Mesendoderm (in vitro differentiated cells): ENCODE data around the gene EMC1.

Source experiments
- DNase-seq: peaks from one replicate; pipeline ENCODE4 v3.0.0; 2013
- H2AK5ac ChIP-seq: 2 replicates; pipeline ENCODE4 v1.6.1; 2013; ENCODE audit warnings: low read length, inconsistent platforms
- H2BK120ac ChIP-seq: 2 replicates; pipeline ENCODE4 v1.6.1; 2013; ENCODE audit warnings: low read depth, mild to moderate bottlenecking, low read length, moderate library complexity, mixed read lengths
- H2BK15ac ChIP-seq: replicated peaks from 2 replicates; pipeline ENCODE4 v1.6.1; 2013; ENCODE audit warnings: low read depth, mild to moderate bottlenecking, moderate library complexity
- H2BK5ac ChIP-seq: 2 replicates; pipeline ENCODE4 v1.6.1; 2013; ENCODE audit warnings: low read length, inconsistent platforms
- H3K18ac ChIP-seq: 2 replicates; pipeline ENCODE4 v1.6.1; 2013; ENCODE audit warnings: mild to moderate bottlenecking, low read length, mixed read lengths
- H3K23ac ChIP-seq: one replicate; pipeline ENCODE4 v1.6.1; 2013; ENCODE audit warnings: low read length
- H3K27ac ChIP-seq: 2 replicates; pipeline ENCODE4 v1.5.1; 2013; ENCODE audit warnings: low read depth, mild to moderate bottlenecking, inconsistent platforms, low read length, moderate library complexity
- H3K27me3 ChIP-seq: 2 replicates; pipeline ENCODE4 v1.6.1; 2013; ENCODE audit warnings: low read length, control low read depth, mild to moderate bottlenecking, inconsistent platforms; ENCODE audit not compliant: insufficient read depth, poor library complexity
- H3K36me3 ChIP-seq: 2 replicates; pipeline ENCODE4 v1.6.1; 2013; ENCODE audit warnings: low read length, inconsistent platforms; ENCODE audit not compliant: control insufficient read depth, insufficient read depth
- H3K4ac ChIP-seq: one replicate; pipeline ENCODE4 v1.6.1; 2013; ENCODE audit warnings: low read depth, mild to moderate bottlenecking, low read length, moderate library complexity
- H3K4me1 ChIP-seq: 2 replicates; pipeline ENCODE4 v1.6.1; 2013; ENCODE audit warnings: low read depth, low read length, inconsistent platforms; ENCODE audit not compliant: control insufficient read depth
- H3K4me2 ChIP-seq: 2 replicates; pipeline ENCODE4 v1.6.1; 2013; ENCODE audit warnings: low read length
- H3K4me3 ChIP-seq: 2 replicates; pipeline ENCODE4 v1.5.1; 2013; ENCODE audit warnings: mild to moderate bottlenecking, low read length
- H3K56ac ChIP-seq: one replicate; pipeline ENCODE4 v1.6.1; 2013; ENCODE audit warnings: low read length
- H3K79me1 ChIP-seq: 2 replicates; pipeline ENCODE4 v1.6.1; 2013; ENCODE audit warnings: low read length, inconsistent platforms
- H3K79me2 ChIP-seq: 2 replicates; pipeline ENCODE4 v1.6.1; 2013; ENCODE audit warnings: mild to moderate bottlenecking, low read length; ENCODE audit not compliant: control insufficient read depth, insufficient read depth
- H3K9ac ChIP-seq: 2 replicates; pipeline ENCODE4 v1.6.1; 2013; ENCODE audit warnings: low read length, inconsistent platforms
- H4K5ac ChIP-seq: one replicate; pipeline ENCODE4 v1.6.1; 2013; ENCODE audit warnings: low read length
- H4K8ac ChIP-seq: one replicate; pipeline ENCODE4 v1.6.1; 2013; ENCODE audit warnings: low read depth, mild to moderate bottlenecking, control low read depth, low read length, moderate library complexity
- whole genome bisulfite sequencing: extraction: QIAGEN DNeasy Blood & Tissue Kit; methylation state at CpG from one replicate; pipeline ENCODE4 v1.1.7; 2013; ENCODE audit warnings: low lambda C conversion rate, missing lambda C conversion rate; ENCODE audit not compliant: insufficient coverage; ENCODE audit errors: extremely low coverage; 5-methylcytosine and 5-hydroxymethylcytosine counted together

The EMC1 gene

GRCh38 chr1:19199969-19200604 is 51.2 kb downstream of the EMC1 start:
- H3K56ac ChIP-seq: no peak overlapping the region
- H4K5ac ChIP-seq: no peak overlapping the region
- H3K79me1 ChIP-seq: peaks cover 11% of the 10 kb centered on the region
- H2BK120ac ChIP-seq: no peak overlapping the region
- no peak overlapping the region for H3K23ac ChIP-seq
- WGBS: no CpG with 5 or more reads among the region's 4 CpGs
- no peak overlapping the region for H3K9ac ChIP-seq
- no peak overlapping the region for H3K27ac ChIP-seq
- no peak overlapping the region for H3K4ac ChIP-seq
- no peak for DNase-seq
- no peak overlapping the region for H2BK5ac ChIP-seq
- no peak overlapping the region for H3K18ac ChIP-seq
- H3K4me1 ChIP-seq: no peaks in the 10 kb centered on the region
- H3K27me3 ChIP-seq: no peaks in the 10 kb centered on the region
- H3K79me2 ChIP-seq: peaks cover 46% of the 10 kb centered on the region
- no peak overlapping the region for H3K4me2 ChIP-seq
- no peak overlapping the region for H2AK5ac ChIP-seq
- H3K36me3 ChIP-seq: peaks cover 6% of the 10 kb centered on the region
- H3K4me3 ChIP-seq: no peak overlapping the region
- H4K8ac ChIP-seq: no peak overlapping the region
- no peak overlapping the region for H2BK15ac ChIP-seq

DNA sequence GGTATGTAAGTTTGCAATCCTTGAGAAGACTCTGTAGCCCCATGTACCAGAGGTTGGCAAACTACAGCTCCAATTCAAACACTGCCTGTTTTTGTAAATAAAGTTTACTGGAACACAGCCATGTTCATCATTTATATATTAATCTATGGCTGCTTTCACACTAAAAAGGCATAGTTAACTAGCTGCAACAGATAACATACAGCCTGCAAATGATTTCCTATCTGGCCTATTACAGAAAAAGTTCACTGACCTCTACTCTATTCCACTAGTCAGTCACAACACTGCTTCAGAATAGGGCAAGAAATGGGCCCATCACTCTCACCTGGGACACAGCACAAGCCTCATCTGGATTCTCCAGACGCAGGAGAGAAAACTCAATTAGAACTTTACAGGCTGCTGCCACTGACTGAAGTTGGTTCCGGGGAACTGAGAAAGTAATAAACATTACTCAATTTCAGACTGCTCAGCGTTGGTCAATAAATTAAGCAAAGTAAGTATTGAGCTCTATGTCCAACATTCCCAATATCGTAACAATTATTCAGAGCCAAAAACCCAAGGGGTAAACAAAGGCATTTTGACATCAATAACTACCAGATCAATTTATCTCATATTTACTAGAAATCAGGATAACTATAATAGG is 51.9 kb downstream of the EMC1 start:
- H3K79me1 ChIP-seq: peaks cover 11% of the 10 kb centered on the region
- no peak overlapping the region for H3K18ac ChIP-seq
- DNase-seq: no peak
- H3K27ac ChIP-seq: no peak overlapping the region
- no peak overlapping the region for H3K56ac ChIP-seq
- H3K9ac ChIP-seq: no peak overlapping the region
- WGBS: no CpG with 5 or more reads among the region's 4 CpGs
- H2BK15ac ChIP-seq: no peak overlapping the region
- H2BK120ac ChIP-seq: no peak overlapping the region
- no peaks in the 10 kb centered on the region for H3K4me1 ChIP-seq
- H2AK5ac ChIP-seq: no peak overlapping the region
- no peak overlapping the region for H3K4me3 ChIP-seq
- no peak overlapping the region for H2BK5ac ChIP-seq
- H3K27me3 ChIP-seq: no peaks in the 10 kb centered on the region
- no peak overlapping the region for H3K4ac ChIP-seq
- H4K8ac ChIP-seq: no peak overlapping the region
- H3K79me2 ChIP-seq: peaks cover 40% of the 10 kb centered on the region
- no peak overlapping the region for H3K23ac ChIP-seq
- H4K5ac ChIP-seq: no peak overlapping the region
- no peak overlapping the region for H3K4me2 ChIP-seq
- peaks cover 6% of the 10 kb centered on the region for H3K36me3 ChIP-seq

GRCh38 chr1:19198820-19199219 is 52.5 kb downstream of the EMC1 start:
- no peak overlapping the region for H3K27ac ChIP-seq

GRCh38 chr1:19197845-19198244 is 53.5 kb downstream of the EMC1 start:
- Histone ChIP-seq H3K79me2 (peaks cover 26% of the 10 kb centered on the region), H2AK5ac (no peak overlapping the region), H3K79me1 (peaks cover 10% of the 10 kb centered on the region), H2BK15ac (no peak overlapping the region), H3K56ac (no peak overlapping the region), H3K4me3 (no peak overlapping the region), H3K4me1 (no peaks in the 10 kb centered on the region), H3K27me3 (no peaks in the 10 kb centered on the region), H4K5ac (no peak overlapping the region), H3K27ac (no peak overlapping the region), H3K4me2 (no peak overlapping the region), H2BK5ac (no peak overlapping the region), H3K9ac (no peak overlapping the region), H3K36me3 (peaks cover 7% of the 10 kb centered on the region), H3K18ac (no peak overlapping the region), H3K4ac (no peak overlapping the region), H2BK120ac (no peak overlapping the region), H3K23ac (no peak overlapping the region), H4K8ac (no peak overlapping the region)
- DNase-seq: no peak
- WGBS: no CpG with 5 or more reads among the region's 2 CpGs

More at GRCh38 chr1:19198820-19199219, 52.5 kb downstream of the EMC1 start:
- Histone ChIP-seq H3K79me1 (peaks cover 11% of the 10 kb centered on the region), H3K56ac (no peak overlapping the region), H3K18ac (no peak overlapping the region), H3K27me3 (no peaks in the 10 kb centered on the region), H3K79me2 (peaks cover 36% of the 10 kb centered on the region), H2BK120ac (no peak overlapping the region), H3K4ac (no peak overlapping the region), H2BK15ac (no peak overlapping the region), H3K23ac (no peak overlapping the region), H2BK5ac (no peak overlapping the region), H4K5ac (no peak overlapping the region), H2AK5ac (no peak overlapping the region), H3K4me2 (no peak overlapping the region), H3K9ac (no peak overlapping the region), H3K4me3 (no peak overlapping the region), H3K4me1 (no peaks in the 10 kb centered on the region), H3K36me3 (peaks cover 6% of the 10 kb centered on the region), H4K8ac (no peak overlapping the region)
- WGBS: no CpG with 5 or more reads among the region's 4 CpGs
- DNase-seq: no peak

- no peak overlapping the region for H3K4me2 ChIP-seq
- H2BK120ac ChIP-seq: no peak overlapping the region
- H3K9ac ChIP-seq: no peak overlapping the region
- no peak overlapping the region for H3K56ac ChIP-seq
- WGBS: no CpG with 5 or more reads among the region's 3 CpGs
- no peak for DNase-seq
- H2BK15ac ChIP-seq: no peak overlapping the region
- no peak overlapping the region for H3K27ac ChIP-seq
- no peak overlapping the region for H3K4ac ChIP-seq
- H3K4me1 ChIP-seq: no peaks in the 10 kb centered on the region
- H2BK5ac ChIP-seq: no peak overlapping the region
- no peak overlapping the region for H2AK5ac ChIP-seq
- peaks cover 11% of the 10 kb centered on the region for H3K79me2 ChIP-seq
- H3K27me3 ChIP-seq: no peaks in the 10 kb centered on the region
- H3K4me3 ChIP-seq: no peak overlapping the region
- peaks cover 7% of the 10 kb centered on the region for H3K36me3 ChIP-seq
- H3K79me1 ChIP-seq: peaks cover 5% of the 10 kb centered on the region
- no peak overlapping the region for H4K8ac ChIP-seq
- H4K5ac ChIP-seq: no peak overlapping the region
- H3K18ac ChIP-seq: no peak overlapping the region
- no peak overlapping the region for H3K23ac ChIP-seq
Observed at GRCh38 chr1:19196331-19196730, 55.0 kb downstream of the EMC1 start.
